ENCODE measurements around the gene VCAN. TPM values are rescaled to one million over a fixed set of nuclear protein-coding genes. Genes with fewer than 3 reads are reported as not detected.
"Not testable (repeated sequence)": the region's sequence is repeated elsewhere in the genome, so short reads cannot be mapped to it uniquely, and the experiment has no call there.

Gene VCAN
- total RNA-seq (2014; rRNA removed; shearing (Covaris generic)) = not detected in 2 replicates

DNA sequence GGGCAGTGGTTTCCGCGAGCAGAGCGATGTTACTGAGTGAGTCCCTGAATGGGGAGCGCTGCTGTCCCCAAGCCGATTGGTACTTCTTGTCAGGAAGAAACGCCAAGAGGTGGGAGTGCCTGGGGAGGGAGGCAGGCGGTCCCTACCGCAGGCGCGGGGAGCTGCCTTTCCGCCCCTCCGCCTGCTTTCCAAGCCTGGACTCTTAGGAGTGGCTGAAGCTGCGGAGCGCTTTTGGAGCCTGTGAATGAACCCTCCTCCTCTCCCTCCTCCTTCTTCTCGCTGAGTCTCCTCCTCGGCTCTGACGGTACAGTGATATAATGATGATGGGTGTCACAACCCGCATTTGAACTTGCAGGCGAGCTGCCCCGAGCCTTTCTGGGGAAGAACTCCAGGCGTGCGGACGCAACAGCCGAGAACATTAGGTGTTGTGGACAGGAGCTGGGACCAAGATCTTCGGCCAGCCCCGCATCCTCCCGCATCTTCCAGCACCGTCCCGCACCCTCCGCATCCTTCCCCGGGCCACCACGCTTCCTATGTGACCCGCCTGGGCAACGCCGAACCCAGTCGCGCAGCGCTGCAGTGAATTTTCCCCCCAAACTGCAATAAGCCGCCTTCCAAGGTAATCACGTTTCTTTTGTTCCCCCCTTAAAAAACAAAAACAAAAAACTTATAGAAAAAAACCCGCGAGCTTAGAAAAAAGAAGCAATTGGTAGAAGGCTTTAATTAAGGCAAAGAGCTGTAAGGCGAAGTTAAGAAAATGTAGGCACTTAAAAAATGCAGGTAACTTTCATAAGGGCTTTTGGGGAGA, at the start of gene VCAN:
VCAN (plus strand) TSS at position 340 of the 808 bp plus-strand sequence. CDS start 11,775 bp downstream, outside the sequence.
- DNase-seq (ENCODE audit: low spot score) = no peak

DNA sequence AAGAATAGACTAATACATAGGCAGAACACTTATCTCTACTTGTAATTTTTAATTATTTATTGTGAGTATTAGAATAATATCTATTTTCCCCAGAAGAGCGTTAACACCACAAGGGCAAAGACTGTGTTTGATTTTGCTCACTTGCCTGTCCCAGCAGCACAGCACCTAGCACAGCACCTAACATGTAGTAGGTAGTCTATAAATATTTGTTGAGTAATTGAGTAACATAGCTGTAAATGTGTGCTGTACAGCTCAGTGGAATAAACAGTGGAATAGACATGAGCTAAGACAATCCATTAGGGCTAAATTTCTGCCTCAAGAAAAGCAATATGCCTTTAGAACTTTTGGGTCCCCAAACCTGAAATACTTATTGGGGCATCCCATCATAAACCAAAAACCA, 49.3 kb upstream of the VCAN start:
- no peak for DNase-seq (ENCODE audit: low spot score)

DNA sequence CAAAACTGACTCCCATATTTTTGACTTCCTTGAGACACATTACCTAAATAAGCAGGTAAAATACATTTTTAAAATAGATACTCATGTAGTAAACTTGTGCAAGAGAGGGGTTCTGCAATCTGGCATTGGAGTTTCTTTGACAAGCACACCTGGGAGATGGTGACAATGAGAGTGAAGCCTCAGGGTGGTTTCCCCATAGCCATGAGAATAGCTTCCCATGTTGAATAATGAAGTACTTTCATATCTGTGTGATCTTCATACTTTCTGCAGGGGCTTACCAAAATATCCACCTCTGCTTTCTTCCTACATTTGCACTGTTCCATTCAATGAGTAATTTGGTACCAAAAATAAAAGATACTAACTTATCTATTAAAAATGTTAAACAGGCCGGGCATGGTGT, 44.7 kb upstream of the VCAN start:
- DNase-seq (ENCODE audit: low spot score) = no peak

DNA sequence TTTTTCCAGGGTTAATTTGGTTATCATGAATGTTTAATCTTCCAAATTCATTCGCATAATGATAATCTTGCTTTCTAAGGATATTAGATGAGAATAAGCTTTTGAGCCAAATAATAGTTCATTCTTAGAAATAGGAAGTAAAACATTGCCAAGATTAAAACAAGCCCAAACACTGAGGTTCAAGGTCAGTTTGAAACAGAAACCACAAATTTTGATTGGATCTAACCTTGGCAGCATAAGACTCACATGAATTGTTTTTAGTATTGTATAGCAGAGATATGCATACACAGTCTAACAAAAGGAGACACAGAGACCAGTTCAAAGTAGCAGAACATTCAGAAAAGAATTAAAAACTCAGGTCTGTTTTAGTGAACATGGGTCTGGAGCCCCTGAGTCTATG, 43.4 kb upstream of the VCAN start:
- no peak for DNase-seq (ENCODE audit: low spot score)

DNA sequence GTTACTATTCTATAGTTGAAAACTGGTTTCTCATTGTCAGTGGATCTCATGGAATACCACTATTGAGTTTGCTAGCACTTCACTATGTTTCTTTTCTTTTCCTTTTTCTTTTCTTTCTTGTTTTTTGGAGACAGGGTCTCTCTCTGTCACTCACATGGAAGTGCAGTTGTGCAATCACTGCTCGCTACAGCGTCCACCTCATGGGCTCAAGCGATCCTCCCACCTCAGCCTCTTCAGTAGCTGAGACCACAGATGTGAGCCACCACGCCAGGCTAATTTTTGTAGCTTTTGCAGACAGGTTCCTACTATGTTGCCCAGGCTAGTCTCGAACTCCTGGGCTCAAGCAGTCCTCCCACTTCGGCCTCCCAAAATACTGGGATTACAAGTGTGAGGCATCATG, 42.7 kb upstream of the VCAN start:
- no peak for DNase-seq (ENCODE audit: low spot score)

DNA sequence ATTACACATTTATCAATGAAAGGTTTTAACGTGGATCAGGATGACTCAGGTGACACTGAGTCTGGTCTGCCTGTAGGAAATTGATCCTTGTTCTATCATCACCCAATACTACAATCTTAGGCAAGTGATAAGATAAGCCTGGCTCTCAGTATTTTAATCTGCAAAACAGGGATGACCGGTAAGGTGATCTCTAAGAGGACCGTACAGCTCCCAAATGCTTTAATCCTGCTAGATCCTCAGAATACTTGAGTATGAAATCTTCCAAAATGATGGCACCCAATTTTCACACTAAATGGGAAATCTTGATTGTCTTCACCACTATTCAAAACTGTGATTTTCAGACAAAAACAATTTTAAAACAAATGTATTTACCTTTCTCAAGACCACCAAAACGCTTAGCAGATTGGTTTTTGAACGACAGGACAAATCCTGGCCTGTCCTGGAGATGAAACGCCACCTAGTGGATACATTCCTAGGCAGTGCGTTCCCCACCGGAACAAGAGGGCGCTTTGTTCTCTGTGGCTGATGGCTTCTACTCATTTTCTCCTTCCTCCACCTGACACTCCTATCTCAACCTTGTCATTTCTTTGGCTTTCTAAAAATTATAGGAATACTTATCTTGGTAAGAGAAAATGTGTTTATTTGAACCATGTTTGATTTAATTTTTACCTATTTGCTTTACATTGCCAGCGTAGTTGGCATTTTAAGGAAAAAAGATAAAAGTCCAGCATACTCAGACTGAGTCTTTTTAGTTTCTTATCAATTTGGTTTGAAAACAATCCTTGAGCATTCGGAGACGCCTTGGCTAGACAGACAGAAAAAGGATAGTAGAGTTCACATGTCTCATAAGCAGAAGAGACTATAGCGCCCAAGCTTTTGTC, 41.2 kb upstream of the VCAN start:
- peak; percentile 76 for DNase-seq (ENCODE audit: low spot score)

DNA sequence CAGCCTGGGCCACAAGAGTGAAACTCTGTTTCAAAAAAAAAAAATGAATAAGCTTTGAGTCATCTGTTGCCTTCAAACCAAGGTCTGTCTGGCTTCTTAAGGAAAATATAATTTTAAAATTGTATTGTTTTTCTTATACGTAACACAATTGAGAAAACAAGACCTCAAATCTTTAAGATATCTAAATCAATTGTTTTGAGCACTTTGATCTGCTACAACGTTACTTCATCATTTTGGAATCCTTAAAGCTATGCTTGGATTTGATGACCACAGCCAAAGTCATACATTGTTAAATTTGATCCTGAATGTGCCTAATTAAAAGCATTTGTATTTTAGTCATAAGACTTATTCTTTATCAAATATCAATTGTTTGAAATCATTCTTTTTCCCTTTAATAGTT, 37.7 kb upstream of the VCAN start:
- DNase-seq (ENCODE audit: low spot score) = no peak

DNA sequence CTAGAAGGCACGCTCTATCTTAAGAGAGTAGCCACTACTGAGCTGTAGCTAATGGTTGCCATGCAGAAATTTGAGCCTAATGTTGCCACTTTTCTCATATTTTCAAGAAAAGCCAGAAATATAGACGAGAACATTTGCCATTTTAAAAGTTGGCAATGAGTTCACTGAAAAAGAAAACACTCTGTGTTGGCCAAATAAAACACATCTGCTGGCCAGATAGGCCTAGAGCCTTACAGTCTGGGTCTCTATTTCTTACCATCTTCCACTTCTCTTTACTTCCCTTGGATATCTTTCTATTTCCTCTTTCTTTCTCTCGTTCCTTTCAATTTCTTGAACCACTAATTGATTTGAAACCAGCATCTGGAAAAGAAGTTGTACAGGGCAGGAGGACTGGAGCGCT, 36.6 kb upstream of the VCAN start:
- DNase-seq (ENCODE audit: low spot score) = no peak

DNA sequence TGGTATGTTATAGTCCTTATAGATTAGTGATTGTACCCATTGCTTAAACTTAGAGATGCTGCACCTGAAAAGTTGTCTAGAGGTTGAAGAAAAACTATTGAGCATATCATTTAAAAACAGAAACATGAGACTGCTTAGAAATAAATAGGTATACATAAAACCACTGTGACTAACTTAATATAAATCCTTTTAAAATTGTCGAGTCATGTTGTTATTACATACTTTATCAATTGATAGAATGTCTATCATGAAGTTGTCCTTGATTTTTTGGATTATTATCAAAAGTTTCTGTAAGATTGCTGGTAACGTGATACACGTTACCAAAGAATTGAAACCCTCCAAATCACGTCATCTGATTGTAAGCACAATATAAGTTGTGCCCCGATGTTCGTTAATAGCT, 35.3 kb upstream of the VCAN start:
- no peak for DNase-seq (ENCODE audit: low spot score)

DNA sequence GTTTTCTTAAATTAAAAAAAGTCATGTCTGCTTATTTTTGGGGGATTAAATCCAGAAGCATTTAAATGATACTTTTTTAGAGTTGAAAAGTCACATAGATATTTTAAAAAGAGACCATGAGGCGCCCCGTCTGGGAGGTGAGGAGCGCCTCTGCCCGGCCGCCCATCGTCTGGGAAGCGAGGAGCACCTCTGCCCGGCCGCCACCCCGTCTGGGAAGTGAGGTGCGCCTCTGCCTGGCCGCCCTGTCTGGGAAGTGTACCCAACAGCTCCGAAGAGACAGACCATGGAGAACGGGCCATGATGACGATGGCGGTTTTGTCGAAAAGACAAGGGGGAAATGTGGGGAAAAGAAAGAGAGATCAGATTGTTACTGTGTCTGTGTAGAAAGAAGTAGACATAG, 33.8 kb upstream of the VCAN start:
- DNase-seq (ENCODE audit: low spot score) = not testable (repeated sequence)

DNA sequence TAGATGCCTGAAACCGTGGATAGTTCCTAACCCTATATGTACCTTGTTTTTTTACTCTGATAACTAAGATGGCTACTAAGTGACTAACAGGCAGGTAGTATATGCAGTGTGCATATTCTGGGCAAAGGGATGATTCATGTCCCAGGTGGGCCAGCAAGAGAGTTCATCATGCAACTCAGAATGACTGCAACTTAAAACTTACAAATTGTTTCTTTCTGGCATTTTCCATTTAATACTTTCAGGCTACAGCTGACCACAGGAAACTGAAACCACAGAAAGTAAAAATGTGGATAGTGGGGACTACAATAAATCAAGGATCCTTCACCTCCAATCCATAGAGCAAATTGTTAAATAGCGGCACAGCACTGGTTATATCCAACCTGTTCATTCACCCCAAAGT, 30.7 kb upstream of the VCAN start:
- no peak for DNase-seq (ENCODE audit: low spot score)

DNA sequence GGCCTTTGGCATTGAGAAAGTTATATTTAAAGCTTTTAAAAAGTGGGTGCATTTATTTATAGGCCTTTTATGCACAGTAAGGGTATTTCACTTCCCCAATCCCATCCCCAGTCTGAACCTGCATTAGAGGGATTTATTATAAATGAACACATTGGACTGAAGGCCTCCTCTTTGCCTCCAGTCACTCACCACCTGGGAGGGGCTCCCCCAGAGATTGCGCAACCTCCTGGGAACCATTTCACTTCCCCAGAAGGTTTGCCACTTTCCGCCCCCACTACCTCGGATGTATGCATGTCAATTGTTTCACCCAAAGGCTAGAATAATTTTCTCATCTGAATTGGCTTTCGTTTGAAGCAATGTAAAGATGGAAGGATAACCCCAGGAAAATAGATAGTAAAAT, 29.8 kb upstream of the VCAN start:
- no peak for DNase-seq (ENCODE audit: low spot score)

DNA sequence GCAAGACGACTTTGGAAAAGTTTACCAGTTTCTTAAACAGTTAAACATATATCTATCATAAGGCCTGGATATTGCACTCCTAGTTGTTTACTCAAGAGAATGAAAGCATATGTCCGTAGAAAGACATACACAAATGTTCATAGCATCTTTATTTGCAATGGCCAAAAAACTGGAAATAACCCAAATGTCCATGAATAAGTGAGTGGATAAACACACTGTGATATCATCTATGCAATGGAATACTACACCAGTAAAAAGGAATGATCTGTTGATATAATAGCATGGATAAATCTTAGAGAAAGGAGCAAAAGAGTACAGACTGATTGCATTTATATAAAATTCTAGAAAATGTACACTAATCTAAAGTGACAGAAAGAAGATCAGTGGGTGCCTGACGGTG, 28.0 kb upstream of the VCAN start:
- no peak for DNase-seq (ENCODE audit: low spot score)

DNA sequence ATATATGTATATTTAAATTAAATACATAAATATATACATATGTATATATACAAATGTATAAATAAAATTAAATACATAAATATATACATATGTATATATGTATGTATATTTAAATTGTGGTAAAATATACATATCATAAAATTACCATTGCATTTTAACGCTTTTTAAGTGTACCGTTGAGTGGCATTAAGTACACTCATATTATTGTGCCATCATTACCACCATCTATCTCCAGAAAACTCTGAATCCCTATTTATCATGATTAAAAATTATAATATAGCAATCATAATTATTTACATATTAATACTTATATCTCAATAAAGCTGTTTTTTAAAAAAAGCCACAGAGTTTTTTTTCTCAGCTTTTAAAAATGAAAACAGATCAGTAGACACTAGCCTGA, 27.1 kb upstream of the VCAN start:
- DNase-seq (ENCODE audit: low spot score) = no peak

DNA sequence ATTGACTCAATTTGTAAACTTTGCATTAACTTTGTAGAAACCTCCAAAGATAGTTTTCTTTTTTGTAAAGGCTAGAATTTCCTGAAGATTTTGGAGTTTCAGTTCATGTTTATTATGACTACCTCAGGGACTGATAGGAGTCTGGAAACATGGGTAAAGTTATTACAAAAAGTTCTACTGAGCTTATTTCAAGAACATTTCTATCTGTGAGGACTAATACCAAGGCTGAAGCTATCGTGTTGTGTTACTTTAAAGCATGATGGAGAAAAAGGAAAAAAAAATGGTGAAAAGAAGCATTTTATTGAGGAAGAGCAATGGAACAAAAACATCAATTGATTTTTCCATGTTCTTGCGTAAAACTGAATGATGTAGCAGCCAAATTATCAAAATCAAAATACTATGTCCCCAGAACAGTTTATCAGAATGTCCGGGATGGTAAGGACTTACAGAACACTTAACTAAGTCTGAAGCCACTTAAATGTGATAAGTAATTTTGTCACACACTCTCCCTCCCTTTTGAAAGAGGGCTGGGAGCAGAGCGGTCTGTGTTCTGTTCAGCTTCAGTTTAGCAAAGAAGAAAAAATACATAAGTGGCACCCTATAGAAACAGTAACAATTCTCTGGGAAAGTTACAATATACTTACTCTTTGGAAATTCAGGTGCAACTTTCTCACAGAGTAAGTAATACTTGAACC, 25.1 kb upstream of the VCAN start:
- DNase-seq (ENCODE audit: low spot score) = no peak

DNA sequence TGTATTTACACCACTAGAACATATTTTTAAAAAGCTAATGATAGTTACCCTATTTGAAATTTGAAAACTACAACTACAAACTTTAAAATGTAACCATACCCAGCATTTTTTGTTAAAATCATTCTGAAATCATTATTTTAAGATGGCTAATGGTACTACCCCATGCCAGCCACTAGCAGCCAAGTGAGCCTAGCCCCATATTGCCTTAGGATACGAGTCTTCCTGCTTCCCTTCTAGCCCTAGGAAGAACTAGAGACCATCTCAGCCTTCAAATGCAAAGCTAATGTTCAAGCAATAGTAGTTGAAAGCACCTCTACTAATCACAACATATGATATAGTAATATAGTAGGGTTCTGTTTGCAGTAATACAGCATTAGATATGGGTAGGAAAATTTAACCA, 24.0 kb upstream of the VCAN start:
- no peak for DNase-seq (ENCODE audit: low spot score)

DNA sequence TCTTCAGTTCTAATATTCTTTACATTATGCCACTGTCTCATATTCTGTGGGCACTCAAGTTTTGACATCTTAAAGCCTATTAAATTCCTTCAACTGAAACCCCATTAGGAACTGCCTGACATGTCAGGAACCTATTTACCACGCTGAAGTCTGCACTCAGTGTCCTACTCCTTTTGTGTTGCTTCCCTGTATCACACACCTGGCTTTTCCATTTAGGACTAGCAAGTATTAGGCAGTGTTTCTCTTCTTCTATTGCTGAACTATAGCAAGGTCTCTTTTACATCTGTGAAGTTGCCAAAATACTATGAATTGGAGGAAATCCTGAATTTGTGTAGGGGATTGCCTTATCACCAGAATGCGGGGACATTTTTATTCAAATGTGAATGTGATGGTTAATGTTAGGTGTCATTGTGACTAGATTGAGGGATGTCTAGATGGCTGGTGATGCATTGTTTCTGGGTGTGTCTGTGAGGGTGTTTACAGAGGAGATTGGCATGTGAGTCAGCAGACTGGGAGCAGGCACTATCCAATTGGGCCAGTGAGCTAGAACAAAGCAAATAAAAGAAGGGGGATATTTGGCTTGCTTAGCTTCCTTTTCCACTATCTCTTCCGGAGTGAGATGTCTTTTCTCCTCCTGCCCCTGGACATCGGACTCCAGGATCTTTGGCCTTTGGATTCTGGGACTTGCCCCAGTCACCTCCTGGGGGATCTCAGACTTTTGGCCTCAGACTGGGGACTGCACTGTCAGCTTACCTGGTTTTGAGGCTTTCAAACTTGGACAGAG, 21.2 kb upstream of the VCAN start:
- no peak for DNase-seq (ENCODE audit: low spot score)

DNA sequence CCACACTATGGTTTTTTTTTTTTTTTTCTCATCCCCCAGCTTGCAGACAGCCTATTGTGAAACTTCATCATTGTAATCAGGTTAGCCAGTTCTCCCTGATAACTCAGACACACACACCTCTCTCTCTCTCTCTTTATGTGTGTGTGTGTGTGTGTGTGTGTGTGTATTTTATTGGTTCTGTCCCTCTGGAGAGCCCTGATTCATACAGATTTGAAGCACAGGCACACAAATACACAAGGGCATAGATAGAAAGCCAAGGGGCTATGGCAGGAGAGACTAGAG, 20.6 kb upstream of the VCAN start:
- no peak for DNase-seq (ENCODE audit: low spot score)

DNA sequence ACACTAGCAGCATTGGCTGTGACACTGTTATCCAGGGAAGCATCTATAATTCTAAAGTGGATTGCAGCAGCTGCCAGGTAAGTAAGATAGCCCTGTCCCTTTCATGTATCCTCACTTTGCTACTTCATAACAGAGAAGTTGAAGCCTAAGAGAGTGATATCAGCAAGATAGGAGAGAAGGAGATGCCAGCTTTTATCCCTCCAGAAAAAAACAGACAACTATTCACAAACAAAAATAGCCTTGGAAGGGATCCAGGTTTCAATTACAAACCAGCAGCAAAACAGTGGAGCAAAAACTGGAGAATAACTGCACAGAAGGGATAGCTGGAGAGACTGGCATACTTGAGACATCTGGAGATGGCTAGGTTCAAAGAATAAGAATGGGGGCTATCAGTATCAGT, 19.6 kb upstream of the VCAN start:
- no peak for DNase-seq (ENCODE audit: low spot score)

DNA sequence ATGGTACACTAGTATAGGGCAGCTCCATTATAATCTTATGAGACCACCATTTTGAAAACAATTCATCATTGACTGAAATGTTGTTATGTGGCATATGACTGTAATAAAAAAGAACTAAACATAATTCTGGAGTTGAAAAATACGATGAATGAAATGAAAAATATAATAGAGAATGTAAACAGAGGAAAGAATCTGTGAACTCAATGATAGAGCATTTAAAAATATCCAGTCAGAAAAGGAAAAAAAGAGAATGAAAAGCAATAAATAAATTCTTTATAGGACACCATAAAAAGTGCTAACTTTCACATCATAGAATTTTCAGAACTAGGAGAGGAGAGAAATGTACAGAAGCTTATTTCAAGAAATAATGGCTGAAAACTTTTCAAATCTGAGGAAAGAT, 17.6 kb upstream of the VCAN start:
- DNase-seq (ENCODE audit: low spot score) = no peak

DNA sequence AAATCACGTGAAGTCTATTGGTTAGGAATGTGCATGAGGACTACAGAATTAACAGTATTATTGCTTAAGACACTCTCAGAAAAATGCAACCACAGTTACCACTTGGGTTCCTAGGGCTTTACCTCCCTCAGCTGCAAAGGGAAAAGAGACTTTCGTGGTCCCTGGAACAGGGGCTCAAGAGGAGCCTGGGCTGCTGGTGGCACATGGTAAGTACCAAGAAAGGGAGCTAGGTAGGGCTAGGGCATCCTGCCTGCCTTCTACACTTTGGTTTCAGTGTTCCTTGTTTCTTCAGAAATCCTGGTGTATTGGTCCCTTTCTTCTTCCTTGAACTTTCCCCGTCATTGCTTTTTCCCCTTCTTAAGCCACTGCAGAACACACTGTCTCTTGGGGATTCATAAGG, 7.3 kb upstream of the VCAN start:
- DNase-seq (ENCODE audit: low spot score) = no peak

Measured in HT-29 (cell line).